Activated naive CD8-positive, alpha-beta T cell (primary cell): ENCODE data around the gene SUZ12.
"Not testable (repeated sequence)": the region's sequence is repeated elsewhere in the genome, so short reads cannot be mapped to it uniquely, and the experiment has no call there.

Experiments used
- H3K27ac Mint-ChIP-seq: one replicate; pipeline ENCODE4 v1.8.0; 2021; ENCODE audit warnings: mixed read lengths
- H3K27me3 Mint-ChIP-seq: one replicate; pipeline ENCODE4 v1.8.0; 2021; ENCODE audit warnings: mixed read lengths
- H3K36me3 Mint-ChIP-seq: one replicate; pipeline ENCODE4 v1.8.0; 2021; ENCODE audit warnings: mixed read lengths
- H3K4me1 Mint-ChIP-seq: one replicate; pipeline ENCODE4 v1.8.0; 2021; ENCODE audit warnings: low read depth, mixed read lengths
- H3K4me3 Mint-ChIP-seq: one replicate; pipeline ENCODE4 v1.8.0; 2021; ENCODE audit warnings: mild to moderate bottlenecking, mixed read lengths
- H3K9me3 Mint-ChIP-seq: one replicate; pipeline ENCODE4 v1.8.0; 2021; ENCODE audit warnings: low read depth, mixed read lengths

The SUZ12 gene

GRCh38 chr17:32045611-32046010 is 108.8 kb downstream of the SUZ12 start:
- not testable (repeated sequence) for H3K4me1 Mint-ChIP-seq, H3K36me3 Mint-ChIP-seq, H3K9me3 Mint-ChIP-seq, H3K27me3 Mint-ChIP-seq, H3K27ac Mint-ChIP-seq, H3K4me3 Mint-ChIP-seq

- not testable (repeated sequence) for H3K4me1 Mint-ChIP-seq, H3K27ac Mint-ChIP-seq, H3K9me3 Mint-ChIP-seq, H3K4me3 Mint-ChIP-seq, H3K27me3 Mint-ChIP-seq, H3K36me3 Mint-ChIP-seq
Observed at GRCh38 chr17:32047663-32048062, 110.9 kb downstream of the SUZ12 start.
